Erythroblast (primary cell): Measurements from ENCODE around the gene ITGA2.

Source experiments
- GATA1 ChIP-seq: IDR thresholded peaks from 2 replicates; pipeline ENCODE4 v1.6.1; 2011; ENCODE audit warnings: low read depth, mild to moderate bottlenecking, control low read depth, low read length, moderate library complexity
- POLR2A ChIP-seq: IDR thresholded peaks from 2 replicates; pipeline ENCODE4 v1.6.1; 2011; ENCODE audit warnings: mild to moderate bottlenecking, low read length

GRCh38 chr5:52990528-52990925 is 1.4 kb downstream of the ITGA2 start:
- TF ChIP-seq POLR2A (no peak), GATA1 (no peak)
